HG03442 (cell line): ENCODE data around the gene FITM1.

Experiments
- ATAC-seq: cut with Tn5 transposase; IDR thresholded peaks from one replicate; pipeline ENCODE4 v1.9.1; 2021; ENCODE audit warnings: mild to moderate bottlenecking, moderate library complexity; ENCODE audit not compliant: unreplicated experiment

The FITM1 gene

GRCh38 chr14:24138396-24139271 lies 8.2 kb downstream of the FITM1 start:
- ATAC-seq: no peak

GRCh38 chr14:24139272-24139934 lies 8.9 kb downstream of the FITM1 start:
- no peak for ATAC-seq

- ATAC-seq: peak; percentile 81
Observed at GRCh38 chr14:24141097-24141880, 10.8 kb downstream of the FITM1 start, which contains the start of gene EMC9. TSS of gene EMC9 (minus strand) at chr14:24141591. CDS start at chr14:24141304, 287 bp downstream.

GRCh38 chr14:24143511-24143910 lies 13.1 kb downstream of the FITM1 start:
- no peak for ATAC-seq

DNA sequence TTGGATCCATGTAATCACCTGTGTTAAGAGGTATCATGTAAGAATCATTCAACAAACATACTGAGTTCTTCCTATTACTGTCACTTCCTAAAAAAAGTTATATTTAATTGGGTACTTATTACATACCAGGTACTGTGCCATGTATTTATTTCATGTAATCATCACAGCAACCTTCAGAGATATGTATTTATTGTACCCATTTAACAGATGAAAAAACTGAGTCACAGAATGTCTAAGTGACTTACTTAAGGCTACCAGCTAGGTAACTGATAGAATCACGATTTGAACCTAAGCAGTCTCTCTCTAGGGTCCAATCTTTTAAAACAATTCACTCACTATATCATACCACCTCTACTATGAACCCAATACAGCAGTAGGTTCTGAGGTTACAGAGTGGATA lies 14.0 kb downstream of the FITM1 start:
- no peak for ATAC-seq

GRCh38 chr14:24145219-24145618 lies 14.8 kb downstream of the FITM1 start:
- no peak for ATAC-seq

GRCh38 chr14:24145690-24146452 lies 15.4 kb downstream of the FITM1 start:
- ATAC-seq: no peak

- ATAC-seq: peak; percentile 58
Observed at GRCh38 chr14:24146453-24146977, 16.1 kb downstream of the FITM1 start, which contains the start of gene PSME2. TSS of gene PSME2 (minus strand) at chr14:24146610. CDS start at chr14:24146581, 29 bp downstream.

GRCh38 chr14:24146978-24147760 lies 16.7 kb downstream of the FITM1 start, which contains the start of gene RNF31:
TSS of gene RNF31 (plus strand) at chr14:24147498. CDS start at chr14:24147699, 201 bp downstream.
- peak; percentile 86 for ATAC-seq

- no peak for ATAC-seq
Observed at GRCh38 chr14:24147761-24148428, 17.4 kb downstream of the FITM1 start.

GRCh38 chr14:24149302-24149969 lies 19.0 kb downstream of the FITM1 start:
- no peak for ATAC-seq

- no peak for ATAC-seq
Observed at GRCh38 chr14:24150061-24150460, 19.6 kb downstream of the FITM1 start.

DNA sequence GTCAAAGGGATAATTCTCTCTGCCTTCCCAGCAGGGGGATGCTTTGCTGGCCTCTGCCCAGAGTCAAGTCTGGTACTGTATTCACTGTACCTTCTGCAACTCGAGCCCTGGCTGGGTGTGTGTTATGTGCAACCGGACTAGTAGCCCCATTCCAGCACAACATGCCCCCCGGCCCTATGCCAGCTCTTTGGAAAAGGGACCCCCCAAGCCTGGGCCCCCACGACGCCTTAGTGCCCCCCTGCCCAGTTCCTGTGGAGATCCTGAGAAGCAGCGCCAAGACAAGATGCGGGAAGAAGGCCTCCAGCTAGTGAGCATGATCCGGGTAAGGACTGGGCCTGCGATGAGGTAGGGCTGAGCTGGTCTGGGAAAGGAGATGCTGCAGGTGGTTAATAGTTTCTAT lies 20.1 kb downstream of the FITM1 start:
- no peak for ATAC-seq

GRCh38 chr14:24150993-24151392 lies 20.5 kb downstream of the FITM1 start:
- no peak for ATAC-seq

GRCh38 chr14:24151404-24152080 lies 21.1 kb downstream of the FITM1 start:
- ATAC-seq: no peak

- ATAC-seq: no peak
Observed at GRCh38 chr14:24155100-24155499, 24.6 kb downstream of the FITM1 start.

- ATAC-seq: no peak
Observed at GRCh38 chr14:24156840-24157239, 26.4 kb downstream of the FITM1 start.

DNA sequence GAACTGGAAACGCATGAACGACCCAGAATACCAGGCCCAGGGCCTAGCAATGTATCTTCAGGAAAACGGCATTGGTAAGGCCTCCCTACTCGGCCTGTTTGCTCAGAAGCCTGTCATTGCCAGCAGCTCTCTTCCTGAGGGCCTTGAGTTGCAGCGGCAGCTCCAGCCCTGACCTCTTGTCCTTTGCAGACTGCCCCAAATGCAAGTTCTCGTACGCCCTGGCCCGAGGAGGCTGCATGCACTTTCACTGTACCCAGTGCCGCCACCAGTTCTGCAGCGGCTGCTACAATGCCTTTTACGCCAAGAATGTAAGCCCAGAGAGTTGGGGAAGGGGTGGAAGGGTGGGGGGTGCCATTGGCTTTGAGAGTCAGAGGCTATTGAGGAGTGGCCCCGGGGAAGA lies 26.9 kb downstream of the FITM1 start:
- ATAC-seq: no peak
